ENCODE results near the gene LRPAP1.
"Not testable (repeated sequence)": the region's sequence is repeated elsewhere in the genome, so short reads cannot be mapped to it uniquely, and the experiment has no call there.

LRPAP1 gene

GRCh38 chr4:3455596-3455995 lies 76.6 kb downstream of the LRPAP1 start:
- DNase-seq (ENCODE audit: low read depth), result not testable (repeated sequence)

Data from activated T-helper 9 cell treated with anti-CD3 and anti-CD28 coated beads, Interleukin-2, amount 50 U/mL, for 16 hours (primary cell).